DMS153 treated with DMSO at 0.1 percent for 48 hours (cell line): Measurements from ENCODE around the gene GPX5.
A peak's percentile ranks its signal among the peaks of the same experiment; 100 is the strongest.

ENCODE experiments used
- DNase-seq: peaks from one replicate; lab custom pipeline; 2025; ENCODE audit not compliant: unreplicated experiment; lab: John Stamatoyannopoulos, UW

The GPX5 gene

DNA sequence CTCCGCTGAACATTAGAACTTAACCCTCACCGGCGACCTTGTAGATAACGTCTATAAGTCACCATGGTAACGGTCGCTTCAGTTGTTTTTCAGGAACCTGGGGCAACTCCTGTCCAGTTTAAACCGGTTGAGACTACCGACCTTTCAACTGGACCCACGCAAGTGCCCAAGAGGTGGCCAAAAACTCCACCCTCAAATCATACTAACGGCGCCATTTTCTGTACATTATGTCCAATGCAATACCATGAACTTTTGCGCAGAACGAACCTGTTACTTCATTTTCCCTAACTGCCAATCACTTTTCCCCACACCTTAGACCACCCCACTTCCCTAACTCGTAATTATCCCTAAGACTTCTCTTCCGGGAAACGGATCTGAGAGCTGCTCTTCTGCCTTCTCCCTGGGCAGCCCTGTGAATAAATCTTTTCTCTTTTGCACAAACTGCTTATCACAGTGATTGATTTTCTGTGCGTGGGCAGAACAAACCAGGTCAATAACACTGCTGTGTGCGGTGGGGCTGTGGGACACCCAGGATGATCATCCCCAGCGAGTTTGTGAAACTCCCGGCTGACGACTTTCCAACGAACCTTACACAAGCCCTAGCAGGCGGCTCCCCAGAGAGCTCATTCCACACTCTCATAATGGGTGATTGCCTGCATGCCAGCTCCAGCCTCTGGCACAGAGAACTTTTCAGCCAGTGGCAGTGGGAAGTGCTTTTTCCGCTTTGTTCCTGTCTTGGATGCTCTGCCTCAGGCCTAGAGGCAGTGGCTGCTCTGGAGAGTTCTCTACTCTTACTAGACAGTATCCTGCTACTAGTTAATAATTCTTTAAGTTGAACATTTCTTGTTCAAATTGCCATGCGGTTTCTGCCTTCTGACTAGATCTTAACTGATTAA, 28.6 kb downstream of the GPX5 start:
- DNase-seq = no peak

DNA sequence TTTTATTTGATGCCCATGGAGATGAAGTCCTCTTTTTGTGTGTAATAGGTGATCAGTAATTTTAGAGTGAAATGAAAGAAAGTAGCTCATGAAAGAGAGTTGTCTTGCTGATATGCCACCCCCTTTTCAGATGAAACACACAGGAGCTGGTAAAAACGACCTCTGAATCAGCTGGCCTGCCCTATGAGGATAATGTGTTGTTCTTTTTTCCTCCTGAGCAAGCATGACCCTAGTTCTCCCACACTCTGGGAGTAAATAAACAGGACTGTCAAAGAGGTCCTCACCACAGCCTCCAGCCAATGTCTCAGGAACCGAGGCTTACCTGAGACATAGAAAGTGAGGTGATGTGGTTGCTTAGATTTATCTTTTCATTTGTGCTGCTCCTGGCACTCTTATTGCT, 29.5 kb downstream of the GPX5 start:
- no peak for DNase-seq

DNA sequence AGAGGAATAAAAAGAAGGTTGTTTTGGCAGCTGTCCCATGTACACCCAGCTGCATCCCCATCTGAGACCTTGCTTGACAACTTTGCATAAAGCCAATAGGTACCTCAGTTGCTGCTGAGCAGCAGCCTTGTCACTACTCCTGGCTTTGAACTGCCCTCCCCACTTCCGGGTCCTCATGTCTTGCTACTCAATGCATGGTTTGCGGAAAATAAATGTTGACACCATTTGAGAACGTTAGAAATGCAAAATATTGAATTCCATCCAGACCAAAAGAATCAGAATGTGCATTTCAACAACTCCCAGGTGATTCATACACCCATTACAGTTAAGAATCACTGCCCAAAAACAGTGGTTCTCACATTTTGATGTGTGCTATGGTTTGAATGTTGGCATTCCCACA, 32.9 kb downstream of the GPX5 start:
- DNase-seq = peak; percentile 65

DNA sequence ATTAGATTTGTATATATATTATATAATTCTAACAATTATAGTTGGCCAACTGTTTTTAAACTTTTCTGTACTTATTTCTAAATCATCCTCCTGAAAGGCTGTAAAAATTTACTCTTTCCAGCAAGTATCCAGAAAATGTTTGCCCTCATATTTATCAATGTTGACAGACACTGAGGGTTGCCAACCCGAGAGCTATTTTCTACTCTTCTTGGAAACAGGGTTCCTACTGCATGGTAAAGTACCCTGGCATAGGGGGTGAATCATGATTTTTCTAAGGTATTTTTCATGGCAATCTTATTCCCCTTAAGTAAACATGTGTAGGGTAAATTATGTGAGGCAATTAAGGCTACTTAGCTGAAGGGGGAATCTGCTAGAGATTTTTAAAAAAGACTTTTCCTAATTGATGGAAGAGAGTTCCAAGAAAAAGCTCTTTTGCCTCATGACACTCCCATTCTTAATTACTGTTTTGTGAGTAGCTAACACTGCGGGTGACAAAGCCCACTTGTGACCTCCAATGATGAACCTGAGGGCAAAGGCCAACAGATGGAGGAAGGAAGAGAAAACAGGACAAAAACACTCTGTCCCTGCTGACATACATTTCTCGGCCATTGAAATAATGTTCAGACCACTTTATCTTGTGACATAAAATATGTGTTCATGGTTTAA, 37.9 kb downstream of the GPX5 start:
- DNase-seq = no peak

DNA sequence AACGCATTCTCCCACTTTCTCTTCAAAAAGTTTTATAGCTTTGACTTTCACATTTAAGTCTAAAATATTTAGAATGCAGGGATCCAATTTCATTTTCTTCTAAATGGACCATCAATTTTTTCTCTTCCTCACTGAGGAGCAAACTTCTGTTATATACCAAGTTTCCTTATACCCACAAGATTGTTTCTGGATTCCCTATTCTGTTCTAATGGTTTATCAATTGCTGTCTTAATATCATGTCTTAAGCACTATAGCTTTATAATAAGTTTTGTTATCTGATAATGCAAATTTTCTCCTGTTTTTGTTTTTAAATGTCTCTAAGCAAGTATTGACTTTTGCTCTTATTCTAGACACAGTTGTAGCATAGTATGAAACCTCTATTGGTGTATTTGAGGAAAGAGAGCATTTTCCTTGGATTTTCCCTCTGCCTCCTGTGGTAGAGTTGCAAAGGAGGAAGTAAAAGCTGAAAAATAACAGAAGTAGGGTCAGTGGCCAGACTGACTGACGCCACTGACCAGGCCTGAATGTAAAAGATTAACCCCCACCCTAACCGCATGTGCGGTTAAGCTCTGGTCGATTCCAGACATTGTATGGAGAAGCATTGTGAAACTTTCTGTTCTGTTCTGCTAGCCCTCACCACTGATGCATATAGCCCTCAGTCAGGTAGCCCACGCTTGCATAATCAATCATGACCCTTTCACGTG, 40.3 kb downstream of the GPX5 start:
- no peak for DNase-seq

DNA sequence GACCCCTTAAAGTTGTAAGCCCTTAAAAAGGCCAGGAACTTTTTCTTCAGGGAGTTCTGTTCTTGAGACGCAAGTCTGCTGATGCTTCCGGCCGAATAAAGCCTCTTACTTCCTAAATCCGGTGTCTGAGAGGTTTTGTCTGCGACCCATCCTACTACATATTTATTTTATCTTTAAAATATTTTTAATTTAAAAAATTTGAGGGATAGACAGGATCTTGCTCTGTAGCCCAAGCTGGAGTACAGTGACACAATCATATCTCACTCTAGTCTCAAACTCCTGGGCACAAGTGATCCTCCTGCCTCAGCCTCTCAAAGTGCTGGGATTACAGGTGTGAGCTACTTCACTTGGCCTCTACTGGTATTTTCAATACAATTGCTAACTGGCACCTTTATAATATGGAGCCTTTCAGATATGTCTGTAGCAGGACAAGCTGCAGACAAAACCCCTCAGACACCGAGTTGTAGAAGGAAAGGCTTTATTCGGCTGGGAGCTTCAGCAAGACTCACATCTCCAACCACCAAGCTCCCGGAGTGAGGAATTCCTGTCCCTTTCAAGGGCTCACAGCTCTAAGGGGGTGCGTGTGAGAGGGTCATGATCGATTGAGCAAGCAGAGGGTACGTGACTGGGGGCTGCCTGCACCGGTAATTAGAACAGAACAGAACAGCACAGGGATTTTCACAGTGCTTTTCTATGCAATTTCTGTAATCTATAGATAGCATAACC, 41.0 kb downstream of the GPX5 start:
- DNase-seq = no peak

DNA sequence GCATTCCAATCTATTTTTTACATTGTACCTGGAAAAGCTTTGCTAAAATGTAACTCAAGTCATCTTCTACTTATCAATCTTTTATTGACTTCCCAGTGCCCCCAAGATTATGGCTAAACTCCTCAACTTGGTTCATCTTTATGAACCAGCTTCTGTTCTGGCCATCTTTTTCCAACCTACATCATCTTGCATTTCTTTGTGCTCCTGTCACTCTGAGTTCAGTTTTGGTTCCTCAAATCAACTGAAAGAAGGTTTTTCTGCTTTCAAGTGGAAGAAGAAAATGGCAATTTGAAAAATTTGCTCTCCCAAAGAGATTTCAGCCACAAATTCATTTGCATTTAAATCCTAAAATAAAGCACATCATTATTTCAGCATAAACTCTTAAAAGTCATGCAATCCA, 41.8 kb downstream of the GPX5 start:
- DNase-seq = no peak

DNA sequence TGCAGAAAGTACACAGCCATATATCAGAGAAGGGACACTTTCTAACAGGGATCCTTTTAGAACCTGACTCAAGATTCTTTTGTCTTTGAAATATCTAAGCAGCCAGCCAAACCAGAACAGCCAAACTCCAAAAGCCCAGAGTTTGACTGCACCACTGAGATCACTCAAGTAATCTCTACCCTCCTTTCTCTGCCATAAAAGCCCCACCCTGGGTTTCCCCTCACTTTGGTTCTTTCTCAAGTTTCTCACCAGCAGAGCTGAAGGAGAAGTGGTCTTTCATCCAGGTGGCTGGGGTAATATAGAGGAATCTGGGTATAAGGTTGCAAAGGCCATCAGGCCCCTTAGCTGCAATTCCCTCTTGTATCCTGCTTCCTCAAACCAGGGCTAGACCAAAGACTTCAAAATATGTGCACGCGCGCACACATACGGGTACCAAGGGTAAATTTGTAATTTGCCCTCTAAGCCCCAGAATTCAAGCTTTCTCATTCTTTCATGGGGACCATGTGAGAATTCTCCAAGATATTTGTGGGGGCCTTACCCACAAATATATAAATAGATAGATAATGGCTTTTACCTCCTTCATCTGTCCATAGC, 42.9 kb downstream of the GPX5 start:
- DNase-seq = no peak

DNA sequence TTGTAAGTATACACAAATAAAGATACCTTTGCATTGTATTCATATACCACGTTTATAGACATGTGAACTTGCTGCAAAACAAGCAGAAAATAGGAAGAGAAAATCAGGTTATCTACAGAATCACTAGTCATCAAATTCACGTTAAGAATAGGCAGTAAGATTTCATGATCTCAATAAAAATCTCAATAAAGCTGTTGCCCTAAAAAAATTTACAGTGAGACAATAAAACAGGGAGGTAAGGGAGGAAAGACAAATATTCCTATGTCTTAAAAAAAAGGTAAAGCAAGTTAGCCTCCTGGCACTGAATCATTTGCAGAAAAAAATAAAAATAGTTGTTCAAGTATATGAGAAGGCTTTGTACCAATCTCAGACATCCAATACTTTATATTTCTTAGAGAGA, 44.1 kb downstream of the GPX5 start:
- DNase-seq = no peak

DNA sequence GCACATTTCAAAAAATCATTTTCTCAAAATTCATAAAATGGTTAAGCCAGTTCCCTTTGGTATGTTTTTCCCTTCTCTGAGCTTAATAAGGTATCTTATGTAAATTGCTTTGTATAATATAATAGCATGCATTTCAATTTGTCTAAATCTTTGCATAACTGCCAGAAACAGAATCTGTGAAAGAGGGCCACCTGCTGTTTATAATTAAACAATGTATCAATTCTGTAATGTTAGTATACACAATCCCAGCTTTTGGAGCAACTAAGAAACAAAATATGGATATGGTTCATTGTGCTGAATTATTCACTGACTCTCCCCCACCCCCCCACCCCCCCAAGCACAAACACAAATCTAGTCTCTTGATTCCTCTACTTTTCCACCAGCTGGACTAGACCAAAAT, 54.8 kb downstream of the GPX5 start:
- peak; percentile 7 for DNase-seq

DNA sequence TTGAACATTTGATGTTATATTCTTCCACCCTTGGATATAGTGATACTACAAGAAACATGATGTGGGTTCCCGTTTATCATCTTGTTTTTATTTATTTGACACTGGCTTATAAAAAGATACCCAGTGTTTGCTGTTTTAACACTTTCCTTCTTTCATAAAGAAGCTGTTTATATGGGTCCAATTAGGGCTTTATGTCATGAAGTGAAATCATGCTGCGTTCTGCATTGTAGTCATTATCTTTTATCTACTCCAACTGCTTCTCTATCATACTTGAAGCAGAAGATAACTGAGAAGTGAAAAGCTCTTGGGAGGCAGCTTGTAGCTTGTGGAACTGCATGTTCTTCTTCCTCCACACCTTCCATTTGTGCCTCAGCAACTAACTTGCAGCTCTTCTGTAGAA, 57.8 kb downstream of the GPX5 start:
- no peak for DNase-seq
